Calu3 (cell line): ENCODE measurements around the gene CRACDL. TPM values are rescaled to one million over a fixed set of nuclear protein-coding genes. Genes with fewer than 3 reads are reported as not detected.

Experiments used
- BruUV-seq: library from RNA; stranded (reverse); fragments of 400-500 nt; replicated peaks from 2 replicates; lab custom pipeline; 2021; lab: Mats Ljungman, UMichigan
- CTCF ChIA-PET: fragments of 300-600 bp; sonication (Branson Sonifier 250); formaldehyde crosslinking; loops from one replicate; lab custom pipeline; 2022; ENCODE audit warnings: antibody characterized with exemption; lab: Charles Lee
- DNase-seq: peaks from one replicate; pipeline ENCODE4 v3.0.0; 2022
- H3K27ac Mint-ChIP-seq: one replicate; pipeline ENCODE4 v1.8.0; 2022; ENCODE audit warnings: mixed read lengths; ENCODE audit not compliant: unreplicated experiment
- H3K27me3 Mint-ChIP-seq: one replicate; pipeline ENCODE4 v1.8.0; 2022; ENCODE audit warnings: mixed read lengths; ENCODE audit not compliant: unreplicated experiment
- H3K36me3 Mint-ChIP-seq: one replicate; pipeline ENCODE4 v1.8.0; 2022; ENCODE audit warnings: mild to moderate bottlenecking, moderate library complexity, mixed read lengths; ENCODE audit not compliant: insufficient read depth, unreplicated experiment
- H3K4me1 Mint-ChIP-seq: one replicate; pipeline ENCODE4 v1.8.0; 2022; ENCODE audit warnings: mild to moderate bottlenecking, low read depth, mixed read lengths; ENCODE audit not compliant: unreplicated experiment
- H3K4me3 Mint-ChIP-seq: one replicate; pipeline ENCODE4 v1.8.0; 2022; ENCODE audit warnings: mild to moderate bottlenecking, low read depth, moderate library complexity, mixed read lengths; ENCODE audit not compliant: unreplicated experiment
- H3K9me3 Mint-ChIP-seq: one replicate; pipeline ENCODE4 v1.8.0; 2022; ENCODE audit warnings: low read depth, mixed read lengths; ENCODE audit not compliant: unreplicated experiment
- CTCF ChIP-seq: fragments of 200-600 bp; IDR thresholded peaks from one replicate; pipeline ENCODE4 v1.8.0; 2022; ENCODE audit warnings: antibody characterized with exemption; ENCODE audit not compliant: unreplicated experiment
- intact Hi-C: fragments of 100-400 bp; cut with micrococcal nuclease; formaldehyde crosslinking; loops from one replicate; pipeline ENCODE4 v1.10.0; 2022; ENCODE audit not compliant: unreplicated experiment
- total RNA-seq: library from RNA; stranded (reverse); gene quantifications from 2 replicates; pipeline ENCODE4 v1.2.3, GENCODE V29; 2022

Gene CRACDL
- total RNA-seq, 1 experiment from 2014 or later, result 16.2 TPM

- no peak overlapping the region for H3K4me3 Mint-ChIP-seq
- TF ChIP-seq CTCF, result no peak
- no TSS peak for BruUV-seq
- CTCF ChIA-PET, result no interaction called here
- peaks cover 13% of the 10 kb centered on the region for H3K4me1 Mint-ChIP-seq
- H3K36me3 Mint-ChIP-seq, result peaks cover 4% of the 10 kb centered on the region
- no peaks in the 10 kb centered on the region for H3K27me3 Mint-ChIP-seq
- H3K9me3 Mint-ChIP-seq, result no peaks in the 10 kb centered on the region
- intact Hi-C loops, result loop anchor here (10.0 kb wide), 1 partner anchor 67 kb away; the partner anchor contains the start of gene MGAT4A
- DNase-seq, result no peak
- H3K27ac Mint-ChIP-seq, result no peak overlapping the region
Observed at GRCh38 chr2:98801921-98802321, 134.1 kb downstream of the CRACDL start.

GRCh38 chr2:98801286-98801685, 134.7 kb downstream of the CRACDL start:
- intact Hi-C loops, result loop anchor here (10.0 kb wide), 1 partner anchor 66 kb away; the partner anchor contains the start of gene MGAT4A
- CTCF ChIA-PET, result interaction anchor here (0.6 kb wide), 1 partner anchor 10 kb away, joined by 5 read pairs; no protein-coding TSS in a partner anchor

GRCh38 chr2:98800330-98801064, 135.5 kb downstream of the CRACDL start:
- no TSS peak for BruUV-seq
- no peak for DNase-seq
- TF ChIP-seq CTCF, result no peak
- intact Hi-C loops, result loop anchor here (10.0 kb wide), 1 partner anchor 66 kb away; the partner anchor contains the start of gene MGAT4A
- Mint-ChIP-seq H3K4me3 (no peak overlapping the region), H3K9me3 (no peaks in the 10 kb centered on the region), H3K36me3 (peaks cover 4% of the 10 kb centered on the region), H3K4me1 (peaks cover 13% of the 10 kb centered on the region), H3K27ac (no peak overlapping the region), H3K27me3 (no peaks in the 10 kb centered on the region)
- CTCF ChIA-PET, result interaction anchor here (0.6 kb wide), 1 partner anchor 11 kb away, joined by 5 read pairs; no protein-coding TSS in a partner anchor

More at GRCh38 chr2:98801286-98801685, 134.7 kb downstream of the CRACDL start:
- BruUV-seq, result no TSS peak
- DNase-seq, result no peak
- no peak overlapping the region for H3K4me3 Mint-ChIP-seq
- H3K9me3 Mint-ChIP-seq, result no peaks in the 10 kb centered on the region
- no peaks in the 10 kb centered on the region for H3K27me3 Mint-ChIP-seq
- peaks cover 4% of the 10 kb centered on the region for H3K36me3 Mint-ChIP-seq
- TF ChIP-seq CTCF, result no peak
- no peak overlapping the region for H3K27ac Mint-ChIP-seq
- peaks cover 13% of the 10 kb centered on the region for H3K4me1 Mint-ChIP-seq

- no TSS peak for BruUV-seq
- Mint-ChIP-seq H3K4me3 (no peak overlapping the region), H3K36me3 (peaks cover 4% of the 10 kb centered on the region), H3K4me1 (peaks cover 14% of the 10 kb centered on the region), H3K9me3 (no peaks in the 10 kb centered on the region), H3K27ac (no peak overlapping the region), H3K27me3 (no peaks in the 10 kb centered on the region)
- TF ChIP-seq CTCF, result no peak
- CTCF ChIA-PET, result no interaction called here
- intact Hi-C loops, result loop anchor here (10.0 kb wide), 1 partner anchor 65 kb away; the partner anchor contains the start of gene MGAT4A
- DNase-seq, result no peak
Observed at GRCh38 chr2:98799375-98800329, 136.4 kb downstream of the CRACDL start.
